ENCODE data around the gene OSGIN1. TPM values are rescaled to one million over a fixed set of nuclear protein-coding genes. Genes with fewer than 3 reads are reported as not detected.

The OSGIN1 gene
- total and polyA plus RNA-seq, 2 of the 8 experiments (the other 6 are each of a cell fraction or from before 2014, with no cell fraction given): 0.58 to 0.76 TPM

DNA sequence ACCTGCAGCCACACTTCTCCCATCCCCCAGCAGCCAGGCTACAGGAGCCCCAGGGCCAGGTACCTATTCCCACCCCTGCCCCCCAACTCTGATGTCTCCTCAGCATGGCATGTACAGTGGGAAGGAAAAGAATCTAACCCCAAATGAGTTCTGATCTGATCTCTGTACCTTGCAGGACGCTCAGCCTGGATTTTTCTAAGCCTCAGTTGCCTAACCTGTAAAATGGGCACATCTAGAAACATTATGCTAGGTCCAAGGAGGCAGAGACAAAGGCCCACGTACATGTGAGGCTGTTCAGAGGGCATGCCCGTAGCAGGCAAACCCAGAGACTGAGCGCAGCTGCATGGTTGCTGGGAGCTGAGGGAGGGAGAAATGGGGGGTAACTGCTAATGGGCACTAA, 54.5 kb downstream of the OSGIN1 start:
- Histone ChIP-seq H3K14ac (ENCODE audit: insufficient read length) (no peak overlapping the region), H3K4me3 (ENCODE audit: extremely low read depth in 1 of 4, insufficient read depth in 2 of 4, low read depth in 3 of 4, low read length in 4 of 4) (no peak overlapping the region), H3K4me2 (ENCODE audit: insufficient read depth in 1 of 2, low read depth in 2 of 2, low read length in 2 of 2) (no peak overlapping the region), H2AK5ac (ENCODE audit: low read depth, low read length) (no peak overlapping the region), H3K27me3 (replicated peaks in 1 of 4; ENCODE audit: control insufficient read depth in 3 of 4, extremely low read depth in 1 of 4, insufficient read depth in 3 of 4, low read length in 3 of 4) (no peaks in the 10 kb centered on the region; a peak in 1 of 7 replicates), H3K27ac (ENCODE audit: low read depth, low read length) (no peak overlapping the region), H2BK20ac (ENCODE audit: low read length) (no peak overlapping the region), H3K4ac (replicated peaks; ENCODE audit: insufficient read length, low read depth, low read length) (no peak overlapping the region), H3K23me2 (ENCODE audit: low read depth, low read length) (no peaks in the 10 kb centered on the region), H4K5ac (ENCODE audit: insufficient read length, low read depth, low read length) (no peak overlapping the region), H2BK12ac (ENCODE audit: low read depth, low read length) (no peak overlapping the region), H4K91ac (replicated peaks; ENCODE audit: insufficient read length, low read length) (no peak overlapping the region), H2BK5ac (ENCODE audit: low read depth, low read length) (no peak overlapping the region), H3K23ac (ENCODE audit: insufficient read length) (no peak overlapping the region), H3K4me1 (replicated peaks in 1 of 4; ENCODE audit: control insufficient read depth in 3 of 4, insufficient read depth in 4 of 4, low read length in 3 of 4) (no peaks in the 10 kb centered on the region), H3K36me3 (ENCODE audit: control insufficient read depth in 2 of 4, insufficient read depth in 4 of 4, low read length in 3 of 4) (no peaks in the 10 kb centered on the region), H4K8ac (ENCODE audit: extremely low read depth, insufficient read depth, low read length) (no peak overlapping the region), H2BK15ac (ENCODE audit: low read length) (no peak overlapping the region), H3K79me1 (ENCODE audit: low read depth, low read length) (no peaks in the 10 kb centered on the region), H3K79me2 (ENCODE audit: control insufficient read depth in 1 of 2, insufficient read depth in 2 of 2, low read length in 2 of 2) (no peaks in the 10 kb centered on the region), H4K20me1 (replicated peaks in 1 of 2; ENCODE audit: control insufficient read depth in 1 of 2, insufficient read depth in 2 of 2, low read length in 2 of 2) (no peaks in the 10 kb centered on the region), H2AFZ (ENCODE audit: low read length) (no peak overlapping the region), H2BK120ac (replicated peaks; ENCODE audit: low read depth, low read length) (no peak overlapping the region), H3K56ac (replicated peaks; ENCODE audit: insufficient read length, low read depth, low read length) (no peak overlapping the region), H3K9ac (replicated peaks in 1 of 4; ENCODE audit: extremely low read depth in 1 of 4, low read depth in 3 of 4, low read length in 3 of 4) (no peak overlapping the region), H3K18ac (ENCODE audit: extremely low read depth, low read length) (no peak overlapping the region), H3K9me3 (ENCODE audit: insufficient read depth in 2 of 2, low read depth in 1 of 2, low read length in 1 of 2) (no peaks in the 10 kb centered on the region)
- ChIA-PET POLR2A (ENCODE audit: partially characterized antibody) (interaction anchor here (1.3 to 1.4 kb wide), 2 partner anchors 12 to 13 kb away, joined by 3 to 4 read pairs; no protein-coding TSS in a partner anchor), CTCF (ENCODE audit: partially characterized antibody) (no interaction called here)
- TF ChIP-seq NANOG (IDR thresholded peaks at IDR 0.05; ENCODE audit: insufficient read depth, low read depth, low read length, poor library complexity, severe bottlenecking): no peak
- TF ChIP-seq CHD1 (IDR thresholded peaks at IDR 0.05; ENCODE audit: low read depth, low read length): no peak
- TF ChIP-seq KDM1A (IDR thresholded peaks at IDR 0.05; ENCODE audit: borderline replicate concordance, low read length): peak; percentile 80; the same call in 1 of the 2 replicates
- TF ChIP-seq, protein P1, sequence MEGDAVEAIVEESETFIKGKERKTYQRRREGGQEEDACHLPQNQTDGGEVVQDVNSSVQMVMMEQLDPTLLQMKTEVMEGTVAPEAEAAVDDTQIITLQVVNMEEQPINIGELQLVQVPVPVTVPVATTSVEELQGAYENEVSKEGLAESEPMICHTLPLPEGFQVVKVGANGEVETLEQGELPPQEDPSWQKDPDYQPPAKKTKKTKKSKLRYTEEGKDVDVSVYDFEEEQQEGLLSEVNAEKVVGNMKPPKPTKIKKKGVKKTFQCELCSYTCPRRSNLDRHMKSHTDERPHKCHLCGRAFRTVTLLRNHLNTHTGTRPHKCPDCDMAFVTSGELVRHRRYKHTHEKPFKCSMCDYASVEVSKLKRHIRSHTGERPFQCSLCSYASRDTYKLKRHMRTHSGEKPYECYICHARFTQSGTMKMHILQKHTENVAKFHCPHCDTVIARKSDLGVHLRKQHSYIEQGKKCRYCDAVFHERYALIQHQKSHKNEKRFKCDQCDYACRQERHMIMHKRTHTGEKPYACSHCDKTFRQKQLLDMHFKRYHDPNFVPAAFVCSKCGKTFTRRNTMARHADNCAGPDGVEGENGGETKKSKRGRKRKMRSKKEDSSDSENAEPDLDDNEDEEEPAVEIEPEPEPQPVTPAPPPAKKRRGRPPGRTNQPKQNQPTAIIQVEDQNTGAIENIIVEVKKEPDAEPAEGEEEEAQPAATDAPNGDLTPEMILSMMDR (IDR thresholded peaks at IDR 0.05; ENCODE audit: control extremely low read depth in 1 of 3, insufficient read depth in 1 of 3, low read depth in 1 of 3, low read length in 3 of 3): no peak
- no peak for TF ChIP-seq TBP (IDR thresholded peaks at IDR 0.05; ENCODE audit: low read depth, low read length)
- TF ChIP-seq BACH1 (IDR thresholded peaks at IDR 0.05; ENCODE audit: low read length): no peak
- WGBS, 2 experiments (ENCODE audit: extremely low coverage in 1 of 2, insufficient coverage in 1 of 2, insufficient read length in 1 of 2, insufficient replicate concordance in 2 of 2, low coverage in 1 of 2, low lambda C conversion rate in 2 of 2, missing lambda C conversion rate in 1 of 2): 87% methylated on average over 4 of the region's 4 CpGs; no CpG with 5 or more reads in 1 of the 2 experiments
- DNase-seq (ENCODE audit: low read depth in 1 of 2, low spot score in 2 of 2) (no peak), FAIRE-seq (no peak)

All from H1 (cell line).